GM21723 (cell line): ENCODE data around the gene TPBGL.
A peak's percentile ranks its signal among the peaks of the same experiment; 100 is the strongest.

ENCODE experiments used
- ATAC-seq: cut with Tn5 transposase; IDR thresholded peaks from one replicate; pipeline ENCODE4 v1.9.1; 2021; ENCODE audit warnings: mild to moderate bottlenecking, moderate library complexity; ENCODE audit not compliant: unreplicated experiment

The TPBGL gene

GRCh38 chr11:75240311-75241035, at the start of gene TPBGL:
TSS of gene TPBGL (plus strand) at chr11:75240774. CDS start at chr11:75241050, 276 bp downstream.
- ATAC-seq, result no peak

GRCh38 chr11:75191330-75191717, 49.2 kb upstream of the TPBGL start:
- ATAC-seq, result no peak

DNA sequence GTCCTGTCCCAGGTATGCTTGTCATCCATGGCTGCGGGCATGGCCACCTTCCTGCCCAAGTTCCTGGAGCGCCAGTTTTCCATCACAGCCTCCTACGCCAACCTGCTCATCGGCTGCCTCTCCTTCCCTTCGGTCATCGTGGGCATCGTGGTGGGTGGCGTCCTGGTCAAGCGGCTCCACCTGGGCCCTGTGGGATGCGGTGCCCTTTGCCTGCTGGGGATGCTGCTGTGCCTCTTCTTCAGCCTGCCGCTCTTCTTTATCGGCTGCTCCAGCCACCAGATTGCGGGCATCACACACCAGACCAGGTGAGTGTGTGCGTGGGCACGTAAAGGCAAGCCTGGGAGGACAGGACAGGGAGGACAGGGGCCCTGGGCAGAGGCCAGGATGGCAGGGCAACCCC, 47.3 kb upstream of the TPBGL start:
- ATAC-seq, result no peak

- ATAC-seq, result no peak
Observed at GRCh38 chr11:75193711-75194110, 46.9 kb upstream of the TPBGL start.

- ATAC-seq, result no peak
Observed at GRCh38 chr11:75194147-75194546, 46.4 kb upstream of the TPBGL start.

DNA sequence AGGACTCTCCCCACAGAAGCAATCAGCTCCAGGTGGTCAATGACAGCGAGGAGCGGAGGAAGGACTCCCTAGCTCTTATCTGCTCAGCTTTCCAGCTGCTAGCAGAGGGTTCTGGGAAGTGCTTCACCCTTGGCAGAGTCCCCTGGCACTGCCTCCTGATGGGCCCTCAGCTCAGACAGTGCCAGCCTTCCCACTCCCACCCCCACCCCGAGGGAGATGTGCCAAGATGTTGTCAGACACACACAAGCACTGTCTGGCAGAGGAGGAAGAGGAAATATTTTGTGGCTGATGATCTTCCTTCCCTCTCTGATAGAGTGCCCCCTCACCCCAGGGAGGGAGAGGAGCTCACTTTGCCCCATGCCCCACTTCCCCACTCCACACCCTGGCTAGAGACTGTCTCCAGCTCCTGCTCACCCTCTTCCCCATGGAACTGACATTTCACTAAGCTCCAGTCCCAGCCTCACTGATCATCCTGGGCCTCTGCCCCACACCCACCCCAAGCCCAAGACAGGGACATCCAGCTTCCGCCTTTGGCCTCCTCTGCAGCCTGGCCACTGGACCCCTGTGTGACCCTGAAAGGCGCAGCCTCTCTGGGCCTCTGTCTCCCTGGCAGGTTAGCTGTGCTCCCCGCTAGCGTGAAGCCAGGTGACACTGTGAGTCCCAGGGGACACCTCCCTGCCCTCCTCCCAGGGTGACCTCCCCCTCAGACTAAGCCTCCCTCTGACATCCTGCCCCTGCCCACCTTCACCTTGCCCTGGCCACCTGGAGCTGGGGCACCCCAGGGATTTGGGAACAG, 45.2 kb upstream of the TPBGL start:
- no peak for ATAC-seq

GRCh38 chr11:75196426-75196825, 44.1 kb upstream of the TPBGL start:
- ATAC-seq, result no peak

DNA sequence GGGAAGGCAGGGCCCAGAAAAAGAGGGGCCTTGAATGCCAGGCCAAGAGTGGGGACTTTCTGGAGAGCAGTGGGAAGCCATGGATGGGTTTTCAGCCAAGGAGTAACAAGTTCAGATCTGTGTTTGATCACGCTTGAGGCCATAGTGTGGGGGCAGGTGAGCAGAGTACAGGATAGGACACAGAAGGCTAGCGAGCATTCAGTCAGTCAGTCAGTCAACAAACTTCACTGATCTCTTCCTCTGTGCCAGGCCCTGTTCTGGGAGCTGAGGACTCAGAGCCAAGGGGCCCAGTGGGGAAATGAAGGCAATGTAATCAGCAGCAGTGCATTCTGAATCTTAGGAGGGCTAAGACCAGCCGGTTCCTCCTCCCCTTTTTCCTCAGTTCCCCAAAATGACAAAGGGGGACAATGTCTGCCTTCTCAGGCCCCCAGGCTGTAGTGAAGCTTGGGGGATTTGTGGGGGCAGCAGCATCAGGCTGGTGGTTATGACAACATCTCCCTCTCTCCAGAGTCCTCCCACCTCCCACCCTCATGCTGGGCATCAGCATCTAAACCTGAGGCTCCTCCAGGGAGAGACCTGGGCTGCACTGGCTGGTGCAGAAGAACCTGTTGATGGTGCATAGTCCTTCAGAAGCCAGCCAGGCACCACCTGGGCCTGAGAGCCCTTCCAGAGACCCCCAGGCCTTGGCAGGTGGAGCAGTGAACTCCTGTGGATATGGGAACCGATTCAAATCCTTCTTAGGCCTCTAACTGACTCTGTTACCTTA, 42.9 kb upstream of the TPBGL start:
- ATAC-seq, result no peak

DNA sequence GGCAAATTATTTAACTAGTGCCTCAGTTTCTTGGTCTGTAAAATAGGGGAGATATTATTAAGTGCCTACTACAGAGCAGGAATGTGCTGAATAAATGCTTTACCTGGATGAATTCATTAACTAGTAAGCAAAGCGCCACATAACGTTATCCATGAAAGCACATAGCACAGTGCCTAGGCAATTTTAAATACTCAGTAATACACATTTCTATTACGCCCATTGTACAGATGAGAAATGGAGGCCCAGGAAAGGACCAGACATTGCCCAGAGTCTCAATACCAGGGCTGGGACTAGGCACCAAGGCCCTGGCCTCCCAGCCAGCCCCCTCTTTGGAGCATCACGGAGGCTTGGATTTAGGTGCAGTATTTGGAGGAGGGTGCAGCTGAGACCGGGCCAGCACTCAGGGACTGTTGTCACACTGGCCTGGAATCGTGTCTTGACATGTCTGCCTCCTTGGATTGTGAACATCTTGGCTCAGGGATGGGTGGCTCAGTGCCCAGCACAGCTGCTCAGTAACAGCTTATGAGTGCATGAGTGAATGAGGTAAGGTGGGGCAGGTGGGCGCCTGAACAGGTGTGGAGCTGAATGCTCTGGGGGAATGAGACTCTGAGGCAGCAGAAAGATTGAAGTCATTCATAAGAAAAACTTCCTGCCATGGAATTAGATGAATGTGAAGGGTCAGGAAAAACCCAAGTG, 42.1 kb upstream of the TPBGL start:
- ATAC-seq, result no peak

DNA sequence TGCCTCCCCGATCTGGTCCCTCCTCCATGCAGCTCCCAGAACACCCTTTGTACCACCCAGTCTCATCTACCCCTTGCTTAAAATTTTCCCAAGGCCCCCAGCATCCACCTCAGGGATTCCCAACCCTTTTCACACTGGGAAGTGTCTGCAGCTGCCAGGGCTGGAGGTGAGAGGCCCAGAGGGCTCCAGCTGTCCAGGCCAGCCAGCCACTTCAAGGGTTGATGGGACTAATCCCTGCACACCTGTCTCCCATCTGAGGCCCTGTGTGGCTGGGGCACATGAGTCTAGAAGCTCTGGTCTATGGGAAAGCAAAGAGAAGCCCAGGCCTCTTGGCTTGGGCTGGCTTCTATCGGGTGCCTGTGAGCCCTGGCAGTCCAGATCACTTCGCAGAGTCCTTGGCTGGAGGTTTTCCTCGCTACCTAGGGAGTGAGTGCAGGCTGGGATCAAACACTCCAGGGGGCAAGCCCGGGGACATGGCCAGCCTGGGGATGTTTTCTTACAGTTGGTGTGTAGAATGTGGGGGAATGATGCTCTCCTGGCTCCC, 41.1 kb upstream of the TPBGL start:
- ATAC-seq, result no peak

DNA sequence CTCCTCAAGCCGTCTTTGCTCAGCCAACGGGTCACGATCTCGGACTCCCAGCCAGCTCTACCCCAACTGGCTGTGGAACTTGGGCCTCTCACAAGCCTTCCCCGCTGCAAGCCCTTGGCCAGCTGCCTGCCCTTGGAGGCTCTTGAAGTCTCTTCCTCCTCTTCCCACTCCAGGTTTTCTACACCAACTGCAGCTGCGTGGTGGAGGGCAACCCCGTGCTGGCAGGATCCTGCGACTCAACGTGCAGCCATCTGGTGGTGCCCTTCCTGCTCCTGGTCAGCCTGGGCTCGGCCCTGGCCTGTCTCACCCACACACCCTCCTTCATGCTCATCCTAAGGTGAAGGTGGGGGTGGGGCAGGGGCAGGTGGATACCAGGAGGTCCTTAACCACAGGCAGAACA, 40.5 kb upstream of the TPBGL start:
- no peak for ATAC-seq

DNA sequence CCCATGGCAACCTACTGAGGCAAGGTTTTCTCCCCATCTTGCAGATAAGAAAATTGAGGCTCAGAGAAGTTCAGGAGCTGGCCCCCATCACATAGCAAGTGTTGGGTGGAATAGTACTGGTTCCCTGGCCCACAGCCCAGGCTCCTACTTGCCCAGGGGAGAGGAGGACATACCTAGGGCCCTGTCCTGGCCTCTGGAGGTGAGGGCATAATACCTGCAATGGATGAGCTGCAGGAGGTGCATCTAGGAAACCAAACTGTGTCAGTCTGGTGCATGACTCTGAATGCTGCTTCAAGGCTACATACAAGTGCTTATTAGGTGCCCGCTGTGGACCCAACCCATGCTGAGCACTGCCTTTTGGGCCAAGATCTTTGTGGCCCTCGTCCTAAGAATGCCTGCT, 40.0 kb upstream of the TPBGL start:
- ATAC-seq, result no peak

DNA sequence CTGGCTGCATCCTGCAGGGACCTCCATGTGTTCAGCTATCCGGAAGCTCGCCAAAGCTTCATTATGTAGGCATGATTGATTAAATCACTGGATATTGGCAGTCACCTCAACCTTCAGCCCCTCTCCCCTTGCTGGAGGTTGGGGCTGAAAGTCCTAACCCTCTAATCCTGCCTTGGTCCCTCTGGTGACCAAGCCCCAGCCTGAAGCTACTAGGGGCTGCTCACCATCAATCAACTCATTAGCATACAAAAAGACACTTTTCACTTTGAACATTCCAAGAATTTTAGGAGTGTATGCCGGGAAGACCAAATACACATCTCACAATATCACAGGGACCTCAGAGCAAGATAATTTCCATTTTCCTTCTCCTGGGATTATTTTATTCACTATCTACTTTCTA, 38.8 kb upstream of the TPBGL start:
- no peak for ATAC-seq

GRCh38 chr11:75202195-75202594, 38.4 kb upstream of the TPBGL start:
- ATAC-seq, result no peak

GRCh38 chr11:75203138-75203537, 37.4 kb upstream of the TPBGL start:
- no peak for ATAC-seq

DNA sequence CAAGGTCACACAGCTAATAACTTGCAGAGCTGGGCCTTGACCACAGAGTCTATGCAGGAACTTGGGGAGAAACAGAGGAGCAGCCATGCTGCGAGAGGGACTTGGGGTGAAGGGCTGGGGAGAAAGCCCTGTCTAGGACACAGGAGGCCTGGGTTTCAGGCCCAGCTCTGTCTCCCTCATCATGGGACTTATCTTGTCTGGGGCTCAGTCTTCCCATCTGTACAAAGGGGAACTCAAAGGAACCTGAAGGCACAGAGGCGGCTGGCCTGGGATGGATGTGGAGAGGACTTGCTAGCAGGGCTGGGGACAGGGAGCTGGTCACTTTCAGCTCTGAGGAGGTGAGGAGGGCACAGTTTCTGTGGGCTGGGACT, 36.9 kb upstream of the TPBGL start:
- ATAC-seq, result no peak

DNA sequence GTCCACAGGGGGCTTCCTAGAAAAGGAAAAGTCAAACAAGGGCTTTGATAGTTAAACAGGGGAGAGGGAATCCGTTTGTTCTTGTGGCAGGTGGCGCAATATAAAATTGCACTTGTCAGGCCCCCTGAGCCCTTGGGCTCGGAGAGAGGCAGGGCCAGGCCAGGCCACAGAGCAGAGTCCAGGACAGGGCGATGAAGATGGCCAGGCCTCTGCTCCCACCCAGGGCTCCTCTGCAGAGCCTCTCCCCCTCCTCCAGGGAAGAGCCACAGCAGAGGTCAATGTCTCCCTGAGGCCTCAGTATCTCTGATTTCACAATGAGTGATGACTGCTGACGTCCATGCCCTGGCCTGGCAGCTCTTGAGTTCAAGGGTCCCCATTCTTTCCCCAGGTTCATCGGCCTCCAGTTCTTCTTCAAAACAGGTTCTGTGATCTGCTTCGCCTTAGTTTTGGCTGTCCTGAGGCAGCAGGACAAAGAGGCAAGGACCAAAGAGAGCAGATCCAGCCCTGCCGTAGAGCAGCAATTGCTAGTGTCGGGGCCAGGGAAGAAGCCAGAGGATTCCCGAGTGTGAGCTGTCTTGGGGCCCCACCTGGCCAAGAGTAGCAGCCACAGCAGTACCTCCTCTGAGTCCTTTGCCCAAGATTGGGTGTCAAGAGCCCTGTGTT, 36.4 kb upstream of the TPBGL start:
- no peak for ATAC-seq

GRCh38 chr11:75204685-75205563, 35.6 kb upstream of the TPBGL start:
- peak; percentile 62 for ATAC-seq

GRCh38 chr11:75205564-75206020, 35.0 kb upstream of the TPBGL start:
- no peak for ATAC-seq
